Lung (tissue), 12 donors: ENCODE results near the gene ACTL10. TPM values are rescaled to one million over a fixed set of nuclear protein-coding genes. Genes with fewer than 3 reads are reported as not detected.

Source experiments
- ATAC-seq: fragments of 200-7000 bp; cut with Tn5 transposase; one replicate; pipeline ENCODE4 v1.9.1; 2020; ENCODE audit warnings: moderate number of reproducible peaks; ENCODE audit not compliant: insufficient read depth, low FRiP score
- DNase-seq, 3 donors: peaks; one replicate each; pipeline ENCODE4 v3.0.0-alpha.2; 2013 to 2017
- H3K27ac ChIP-seq, 2 donors: one replicate each; pipeline ENCODE4 v1.5.1; 2013; ENCODE audit warnings: mild to moderate bottlenecking in 2 of 2, moderate library complexity in 2 of 2, control low read depth in 1 of 2, inconsistent platforms in 1 of 2, low read depth in 1 of 2, low read length in 1 of 2
- H3K27me3 ChIP-seq, 3 donors: one replicate each; pipeline ENCODE4 v1.5.1; 2013; ENCODE audit warnings: low read length in 2 of 3; ENCODE audit not compliant: control insufficient read depth in 3 of 3, insufficient read depth in 3 of 3
- H3K36me3 ChIP-seq, 4 donors: one replicate each; pipeline ENCODE4 v1.5.1; 2013; ENCODE audit warnings: low read length in 4 of 4, mild to moderate bottlenecking in 1 of 4, moderate library complexity in 1 of 4; ENCODE audit not compliant: control insufficient read depth in 4 of 4, insufficient read depth in 4 of 4
- H3K4me1 ChIP-seq, 5 donors: one replicate each; pipeline ENCODE4 v1.5.1; 2013; ENCODE audit warnings: low read length in 5 of 5, mild to moderate bottlenecking in 2 of 5, moderate library complexity in 1 of 5; ENCODE audit not compliant: control insufficient read depth in 5 of 5, insufficient read depth in 5 of 5
- H3K4me3 ChIP-seq: one replicate; pipeline ENCODE4 v1.5.1; 2013; ENCODE audit warnings: mild to moderate bottlenecking, control low read depth, moderate library complexity
- H3K9ac ChIP-seq, 2 donors: one replicate each; pipeline ENCODE4 v1.5.1; 2013; ENCODE audit warnings: low read length in 2 of 2, control low read depth in 1 of 2; ENCODE audit not compliant: insufficient read depth in 1 of 2
- H3K9me3 ChIP-seq, 4 donors: one replicate each; pipeline ENCODE4 v1.5.1; 2013; ENCODE audit warnings: low read length in 3 of 4, mild to moderate bottlenecking in 1 of 4, moderate library complexity in 1 of 4; ENCODE audit not compliant: control insufficient read depth in 4 of 4, insufficient read depth in 3 of 4
- WGBS, 2 donors: extraction: QIAGEN DNeasy Blood & Tissue Kit; methylation state at CpG; one replicate each; pipeline ENCODE4 v1.1.7; 2013; 5-methylcytosine and 5-hydroxymethylcytosine counted together
- polyA plus RNA-seq, 2 donors: library from polyadenylated mRNA; stranded (reverse); fragments of 200-250 nt; gene quantifications; one replicate each; pipeline ENCODE4 v1.2.1, GENCODE V29; 2013
- total RNA-seq, 2 donors: library from RNA; depleted of rRNA in 1 of 2; stranded (reverse); fragments of >200 nt in 1 of 2; gene quantifications; one replicate each; pipeline ENCODE4 v1.2.1, GENCODE V29; 2014 to 2021
- TF ChIP-seq, protein P1 (sequence below): IDR thresholded peaks from 2 replicates; pipeline ENCODE4 v1.5.1; 2012; ENCODE audit warnings: mild to moderate bottlenecking; ENCODE audit errors: control extremely low read depth, extremely low read depth
- donor health status: control.
- donor health status: control.
- donor health status: Bipolar disorder and iron deficiency.
- donor health status: healthy.
- donor health status: DM: yes; HTN: yes; CAD: no.

ACTL10 gene
- total and polyA plus RNA-seq, 4 donors: 0.26 to 3.4 (median 2.2) TPM

DNA sequence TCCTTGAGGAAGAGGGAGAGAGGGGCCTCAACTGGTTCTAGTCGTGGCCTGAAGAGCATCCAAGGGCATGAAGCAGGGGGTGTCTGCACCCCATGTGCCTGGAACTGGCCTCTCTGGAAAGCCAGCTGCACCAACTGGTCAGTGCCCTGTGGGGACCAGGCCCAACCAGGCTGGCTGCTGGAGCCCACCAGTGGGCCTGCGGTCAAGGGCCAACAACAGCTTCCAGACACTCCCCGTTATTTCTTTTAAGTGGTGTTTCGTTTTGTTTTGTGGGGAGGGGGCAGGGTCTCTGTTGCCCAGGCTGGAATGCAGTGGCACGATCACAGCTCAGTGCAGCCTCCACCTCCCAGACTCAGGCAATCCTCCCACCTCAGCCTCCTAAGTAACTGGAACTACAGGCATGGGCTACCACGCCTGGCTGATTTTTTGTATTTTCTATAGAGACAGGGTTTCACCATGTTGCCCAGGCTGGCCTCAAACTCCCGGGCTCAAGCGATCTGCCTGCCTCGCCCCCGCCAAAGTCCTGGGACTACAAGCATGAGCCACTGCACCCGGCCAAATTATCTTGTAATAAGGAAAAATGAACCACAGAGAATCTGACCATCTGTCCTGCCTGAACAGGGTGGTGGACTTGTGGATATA, 16.5 kb upstream of the ACTL10 start:
- WGBS, 2 donors: 88 to 93% methylated on average over 11 of the region's 11 CpGs
- Histone ChIP-seq H3K9ac (no peak overlapping the region), H3K4me3 (no peak overlapping the region), H3K27ac (no peak overlapping the region), H3K9me3 (no peaks in the 10 kb centered on the region), H3K27me3 (no peaks in the 10 kb centered on the region), H3K4me1 (peaks cover 0 to 32% (median 7%) of the 10 kb centered on the region in 5 donors), H3K36me3 (peaks cover 0 to 20% (median 10%) of the 10 kb centered on the region in 4 donors)
- no peak for ATAC-seq
- TF ChIP-seq, protein P1, sequence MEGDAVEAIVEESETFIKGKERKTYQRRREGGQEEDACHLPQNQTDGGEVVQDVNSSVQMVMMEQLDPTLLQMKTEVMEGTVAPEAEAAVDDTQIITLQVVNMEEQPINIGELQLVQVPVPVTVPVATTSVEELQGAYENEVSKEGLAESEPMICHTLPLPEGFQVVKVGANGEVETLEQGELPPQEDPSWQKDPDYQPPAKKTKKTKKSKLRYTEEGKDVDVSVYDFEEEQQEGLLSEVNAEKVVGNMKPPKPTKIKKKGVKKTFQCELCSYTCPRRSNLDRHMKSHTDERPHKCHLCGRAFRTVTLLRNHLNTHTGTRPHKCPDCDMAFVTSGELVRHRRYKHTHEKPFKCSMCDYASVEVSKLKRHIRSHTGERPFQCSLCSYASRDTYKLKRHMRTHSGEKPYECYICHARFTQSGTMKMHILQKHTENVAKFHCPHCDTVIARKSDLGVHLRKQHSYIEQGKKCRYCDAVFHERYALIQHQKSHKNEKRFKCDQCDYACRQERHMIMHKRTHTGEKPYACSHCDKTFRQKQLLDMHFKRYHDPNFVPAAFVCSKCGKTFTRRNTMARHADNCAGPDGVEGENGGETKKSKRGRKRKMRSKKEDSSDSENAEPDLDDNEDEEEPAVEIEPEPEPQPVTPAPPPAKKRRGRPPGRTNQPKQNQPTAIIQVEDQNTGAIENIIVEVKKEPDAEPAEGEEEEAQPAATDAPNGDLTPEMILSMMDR: no peak
- DNase-seq: no peak

DNA sequence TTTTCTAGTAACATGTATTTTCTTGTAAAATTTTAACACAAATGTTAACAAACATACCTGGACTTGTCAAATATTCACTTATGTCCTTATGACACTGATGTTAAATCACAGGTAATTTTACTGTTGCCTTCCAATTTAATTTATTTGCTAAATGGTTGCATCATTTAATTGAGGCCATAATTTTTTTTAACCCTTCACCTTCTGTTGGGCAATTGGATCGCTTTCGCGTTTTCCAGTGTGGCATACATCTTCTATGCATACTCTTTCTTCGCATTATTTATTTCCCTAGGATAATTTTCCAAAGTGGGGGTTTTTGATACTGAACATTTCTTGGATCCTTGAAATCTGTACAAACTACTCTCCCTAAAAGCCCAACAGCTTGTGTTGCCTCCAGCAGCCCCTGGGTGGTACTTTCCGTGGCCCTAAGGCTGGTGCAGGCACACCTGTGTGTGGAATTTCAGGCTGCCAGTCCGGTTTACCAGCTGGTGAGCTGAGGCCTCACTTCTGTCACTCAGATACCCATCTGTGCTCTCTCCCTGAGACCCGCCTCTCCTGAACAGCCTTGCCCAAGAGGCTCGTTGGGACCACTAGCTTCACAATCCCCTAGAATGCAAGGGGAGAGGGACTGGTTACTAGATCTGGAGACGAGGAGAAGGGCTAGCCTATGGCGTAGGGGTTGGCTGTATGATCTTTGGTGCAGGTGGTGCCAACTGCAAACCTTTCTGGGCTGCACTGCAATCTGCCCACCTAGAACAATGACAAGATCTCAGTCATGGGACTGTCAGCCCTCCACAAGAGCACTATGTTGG, 15.8 kb upstream of the ACTL10 start:
- ATAC-seq (no peak), DNase-seq (peak; percentile 22 to 54 (median 45))
- H3K27ac ChIP-seq: no peak overlapping the region
- peaks cover 0 to 14% (median 6%) of the 10 kb centered on the region in 4 donors for H3K36me3 ChIP-seq
- no peak overlapping the region for H3K9ac ChIP-seq
- TF ChIP-seq, protein P1: no peak
- H3K4me3 ChIP-seq: no peak overlapping the region
- no peaks in the 10 kb centered on the region for H3K9me3 ChIP-seq
- no peaks in the 10 kb centered on the region for H3K27me3 ChIP-seq
- peaks cover 0 to 32% (median 7%) of the 10 kb centered on the region in 5 donors for H3K4me1 ChIP-seq
- 81 to 84% methylated on average over 10 of the region's 10 CpGs for WGBS, 2 donors

DNA sequence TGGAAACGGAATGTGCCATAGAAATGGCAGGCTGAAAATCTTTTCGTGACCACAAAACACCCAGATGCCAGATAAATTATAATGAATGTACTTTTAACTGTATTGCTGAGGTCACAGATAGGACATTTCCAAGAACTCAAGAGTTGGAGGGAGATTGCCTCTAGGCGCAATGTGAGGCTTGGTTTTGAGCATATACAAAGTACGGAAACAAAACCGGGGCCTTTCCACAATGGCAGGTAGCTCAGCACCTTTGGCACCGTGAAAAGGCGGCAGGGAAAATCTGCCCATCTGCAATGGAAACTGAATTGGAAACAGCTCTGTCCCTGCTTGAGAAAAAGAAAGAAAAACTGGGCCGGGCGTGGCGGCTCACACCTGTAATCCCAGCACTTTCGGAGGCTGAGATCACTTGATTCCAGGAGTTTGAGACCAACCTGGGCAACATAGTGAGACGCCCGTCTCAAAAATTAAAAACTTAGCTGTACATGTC, 15.1 kb upstream of the ACTL10 start:
- 76 to 81% methylated on average over 13 of the region's 13 CpGs for WGBS, 2 donors
- TF ChIP-seq, protein P1: no peak
- H3K36me3 ChIP-seq: peaks cover 0 to 14% (median 4%) of the 10 kb centered on the region in 4 donors
- no peaks in the 10 kb centered on the region for H3K9me3 ChIP-seq
- no peak for ATAC-seq
- H3K4me3 ChIP-seq: no peak overlapping the region
- no peaks in the 10 kb centered on the region for H3K27me3 ChIP-seq
- H3K27ac ChIP-seq: no peak overlapping the region
- no peak overlapping the region for H3K9ac ChIP-seq
- H3K4me1 ChIP-seq: peaks cover 0 to 32% (median 7%) of the 10 kb centered on the region in 5 donors
- DNase-seq: no peak
